CD4-positive, alpha-beta T cell treated with Interleukin-10 for 1 hour (primary cell): ENCODE measurements around the gene CAD.

Source experiments
- DNase-seq: peaks from one replicate; pipeline ENCODE4 v3.0.0-alpha.2; 2020

Gene CAD

DNA sequence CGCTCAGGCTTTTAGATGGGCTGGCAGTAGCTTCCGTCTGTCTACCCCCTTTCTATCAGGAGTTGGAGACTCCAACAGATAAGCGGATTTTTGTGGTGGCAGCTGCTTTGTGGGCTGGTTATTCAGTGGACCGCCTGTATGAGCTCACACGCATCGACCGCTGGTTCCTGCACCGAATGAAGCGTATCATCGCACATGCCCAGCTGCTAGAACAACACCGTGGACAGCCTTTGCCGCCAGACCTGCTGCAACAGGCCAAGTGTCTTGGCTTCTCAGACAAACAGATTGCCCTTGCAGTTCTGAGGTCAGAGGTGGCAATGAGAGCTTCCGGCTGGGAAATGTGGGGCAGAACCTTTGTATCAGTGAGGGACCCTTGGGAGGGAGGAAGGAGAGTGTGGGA, 14.8 kb downstream of the CAD start:
- DNase-seq = no peak

DNA sequence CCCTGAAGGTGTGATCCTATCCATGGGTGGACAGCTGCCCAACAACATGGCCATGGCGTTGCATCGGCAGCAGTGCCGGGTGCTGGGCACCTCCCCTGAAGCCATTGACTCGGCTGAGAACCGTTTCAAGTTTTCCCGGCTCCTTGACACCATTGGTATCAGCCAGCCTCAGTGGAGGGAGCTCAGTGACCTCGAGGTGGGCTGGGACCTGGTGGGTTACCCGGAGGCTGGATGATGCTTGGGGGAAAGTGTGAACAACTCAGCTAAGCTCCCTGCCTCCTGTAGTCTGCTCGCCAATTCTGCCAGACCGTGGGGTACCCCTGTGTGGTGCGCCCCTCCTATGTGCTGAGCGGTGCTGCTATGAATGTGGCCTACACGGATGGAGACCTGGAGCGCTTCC, 16.2 kb downstream of the CAD start:
- no peak for DNase-seq

DNA sequence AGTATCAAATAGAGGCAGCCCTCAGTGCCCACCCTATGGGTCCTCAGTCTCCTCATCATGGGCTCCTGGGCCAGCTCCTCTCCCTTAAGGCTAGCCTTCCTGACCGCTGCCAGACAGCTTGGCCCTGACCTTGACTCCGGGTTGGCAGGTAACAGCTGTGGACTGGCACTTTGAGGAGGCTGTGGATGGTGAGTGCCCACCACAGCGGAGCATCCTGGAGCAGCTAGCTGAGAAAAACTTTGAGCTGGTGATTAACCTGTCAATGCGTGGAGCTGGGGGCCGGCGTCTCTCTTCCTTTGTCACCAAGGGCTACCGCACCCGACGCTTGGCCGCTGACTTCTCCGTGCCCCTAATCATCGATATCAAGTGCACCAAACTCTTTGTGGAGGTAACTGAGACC, 19.0 kb downstream of the CAD start:
- DNase-seq = no peak

DNA sequence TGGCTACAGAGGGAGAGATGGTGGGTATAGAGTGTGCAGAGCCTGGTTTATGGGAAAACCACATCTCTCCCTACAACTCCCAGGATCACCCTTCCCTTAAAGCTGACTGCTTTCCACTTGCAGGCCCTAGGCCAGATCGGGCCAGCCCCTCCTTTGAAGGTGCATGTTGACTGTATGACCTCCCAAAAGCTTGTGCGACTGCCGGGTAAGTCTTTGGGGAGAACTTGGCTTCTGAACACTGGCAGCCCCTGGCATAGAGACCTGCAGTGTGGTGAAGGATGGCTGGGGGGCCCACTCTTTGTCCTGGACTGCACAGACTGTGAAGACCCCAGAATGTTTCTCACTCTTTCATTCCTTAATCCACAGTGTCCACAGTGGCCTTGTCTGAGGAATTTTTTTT, 19.5 kb downstream of the CAD start:
- no peak for DNase-seq

DNA sequence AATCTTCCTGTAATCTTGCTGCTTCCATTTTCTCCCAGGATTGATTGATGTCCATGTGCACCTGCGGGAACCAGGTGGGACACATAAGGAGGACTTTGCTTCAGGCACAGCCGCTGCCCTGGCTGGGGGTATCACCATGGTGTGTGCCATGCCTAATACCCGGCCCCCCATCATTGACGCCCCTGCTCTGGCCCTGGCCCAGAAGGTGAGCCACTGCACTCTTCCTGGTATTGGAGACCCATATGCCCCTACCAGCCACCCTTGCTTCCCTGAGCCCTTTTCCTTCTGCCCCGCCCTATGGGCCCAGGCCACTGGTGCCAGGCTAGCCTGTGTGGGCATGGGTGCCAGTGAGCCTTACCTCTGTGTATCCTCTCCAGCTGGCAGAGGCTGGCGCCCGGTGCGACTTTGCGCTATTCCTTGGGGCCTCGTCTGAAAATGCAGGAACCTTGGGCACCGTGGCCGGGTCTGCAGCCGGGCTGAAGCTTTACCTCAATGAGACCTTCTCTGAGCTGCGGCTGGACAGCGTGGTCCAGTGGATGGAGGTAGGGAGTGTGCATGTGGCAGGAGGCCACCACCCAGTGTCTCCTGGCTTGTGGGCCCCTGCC, 20.3 kb downstream of the CAD start:
- no peak for DNase-seq

DNA sequence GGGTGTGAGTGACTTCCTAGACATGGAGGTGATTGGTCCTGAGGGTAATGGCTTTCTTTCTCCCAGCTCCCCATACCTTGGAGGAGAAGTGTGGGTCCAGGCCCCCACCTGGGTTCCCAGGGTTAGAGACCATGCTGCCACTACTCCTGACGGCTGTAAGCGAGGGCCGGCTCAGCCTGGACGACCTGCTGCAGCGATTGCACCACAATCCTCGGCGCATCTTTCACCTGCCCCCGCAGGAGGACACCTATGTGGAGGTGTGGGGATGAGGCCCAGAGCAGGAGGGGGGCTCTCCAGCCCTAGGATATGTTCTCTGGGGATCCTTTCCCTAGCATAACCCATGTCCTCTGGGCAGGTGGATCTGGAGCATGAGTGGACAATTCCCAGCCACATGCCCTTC, 21.8 kb downstream of the CAD start:
- no peak for DNase-seq

DNA sequence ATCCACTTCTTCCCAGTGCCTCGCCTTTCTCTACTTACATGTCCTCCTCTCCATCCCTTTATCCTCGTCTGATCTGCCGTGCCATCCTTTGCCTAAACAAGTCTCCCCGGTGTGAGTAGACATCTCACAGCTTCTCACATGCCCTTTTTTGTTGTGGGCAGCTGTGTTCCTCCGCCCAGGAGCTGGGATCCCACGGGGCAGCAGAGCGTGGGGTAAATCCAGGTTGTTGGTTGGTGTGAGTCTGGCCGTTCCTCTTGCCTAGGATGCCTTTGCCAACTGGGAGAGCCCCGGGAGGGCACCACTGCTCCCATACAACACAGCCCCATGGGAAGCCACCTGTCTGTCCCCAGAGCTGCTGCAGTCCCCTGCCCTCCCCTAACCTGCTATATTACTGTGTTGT, 23.2 kb downstream of the CAD start:
- DNase-seq = no peak

DNA sequence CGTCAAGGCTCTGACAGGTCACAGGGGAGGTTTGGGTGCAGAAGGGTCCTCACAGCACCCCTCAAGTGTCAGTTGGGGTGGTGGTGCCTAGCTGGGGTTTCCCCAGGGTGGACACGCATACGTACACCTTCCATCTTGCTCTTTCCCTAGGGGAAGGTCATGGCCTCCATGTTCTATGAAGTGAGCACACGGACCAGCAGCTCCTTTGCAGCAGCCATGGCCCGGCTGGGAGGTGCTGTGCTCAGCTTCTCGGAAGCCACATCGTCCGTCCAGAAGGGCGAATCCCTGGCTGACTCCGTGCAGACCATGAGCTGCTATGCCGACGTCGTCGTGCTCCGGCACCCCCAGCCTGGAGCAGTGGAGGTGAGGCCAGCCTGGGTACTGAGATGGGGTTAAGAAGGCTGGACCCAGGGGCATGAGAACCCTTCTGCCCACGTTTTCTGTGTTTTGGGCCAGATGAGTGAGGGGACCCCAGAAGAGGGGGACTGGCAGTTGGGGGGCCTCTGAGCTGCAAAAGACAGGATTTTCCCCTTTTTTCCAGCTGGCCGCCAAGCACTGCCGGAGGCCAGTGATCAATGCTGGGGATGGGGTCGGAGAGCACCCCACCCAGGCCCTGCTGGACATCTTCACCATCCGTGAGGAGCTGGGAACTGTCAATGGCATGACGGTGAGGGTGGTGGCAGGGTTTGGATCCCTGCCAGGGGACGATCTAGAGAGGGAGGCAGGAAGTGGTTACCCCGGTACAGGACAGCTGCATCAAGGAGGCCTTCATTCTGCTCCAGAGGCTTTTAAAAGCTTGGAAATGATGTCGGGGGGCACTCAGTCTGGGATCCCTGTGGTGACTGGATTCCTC, 24.8 kb downstream of the CAD start:
- no peak for DNase-seq

DNA sequence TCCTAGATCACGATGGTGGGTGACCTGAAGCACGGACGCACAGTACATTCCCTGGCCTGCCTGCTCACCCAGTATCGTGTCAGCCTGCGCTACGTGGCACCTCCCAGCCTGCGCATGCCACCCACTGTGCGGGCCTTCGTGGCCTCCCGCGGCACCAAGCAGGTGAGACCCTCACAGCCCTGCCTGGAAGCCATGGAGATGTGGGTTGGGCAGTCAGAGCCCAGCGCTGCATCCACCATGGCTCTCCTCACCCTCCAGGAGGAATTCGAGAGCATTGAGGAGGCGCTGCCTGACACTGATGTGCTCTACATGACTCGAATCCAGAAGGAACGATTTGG, 25.4 kb downstream of the CAD start:
- DNase-seq = no peak

DNA sequence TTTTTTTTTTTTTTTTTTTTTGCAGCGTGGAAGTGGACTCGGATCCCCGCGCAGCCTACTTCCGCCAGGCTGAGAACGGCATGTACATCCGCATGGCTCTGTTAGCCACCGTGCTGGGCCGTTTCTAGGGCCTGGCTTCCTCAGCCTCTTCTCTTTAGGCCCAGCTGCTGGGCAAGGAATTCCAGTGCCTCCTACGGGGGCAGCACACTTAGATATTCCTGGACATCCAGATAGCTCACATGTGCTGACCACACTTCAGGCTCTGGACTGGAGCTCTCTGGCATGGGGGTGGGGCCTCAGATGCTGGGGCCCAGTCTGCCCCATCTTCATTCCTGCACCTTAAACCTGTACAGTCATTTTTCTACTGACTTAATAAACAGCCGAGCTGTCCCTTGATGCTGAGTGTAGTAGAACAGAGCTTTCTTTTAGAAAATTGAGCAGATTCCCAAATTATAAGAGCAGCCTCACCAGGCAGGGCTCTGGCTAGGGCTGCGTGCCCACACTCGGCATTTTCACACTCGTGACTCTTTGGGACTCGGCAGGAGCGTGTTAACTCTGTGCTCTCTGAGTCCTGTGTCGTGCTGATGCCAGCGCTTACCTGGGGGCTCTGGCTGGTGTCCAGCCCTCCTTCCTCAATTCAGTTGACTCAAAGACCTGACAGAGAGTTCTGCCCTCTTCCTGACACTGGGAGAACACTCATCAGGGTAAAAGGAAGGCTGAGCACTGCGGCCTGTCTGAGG, 26.4 kb downstream of the CAD start:
- no peak for DNase-seq

DNA sequence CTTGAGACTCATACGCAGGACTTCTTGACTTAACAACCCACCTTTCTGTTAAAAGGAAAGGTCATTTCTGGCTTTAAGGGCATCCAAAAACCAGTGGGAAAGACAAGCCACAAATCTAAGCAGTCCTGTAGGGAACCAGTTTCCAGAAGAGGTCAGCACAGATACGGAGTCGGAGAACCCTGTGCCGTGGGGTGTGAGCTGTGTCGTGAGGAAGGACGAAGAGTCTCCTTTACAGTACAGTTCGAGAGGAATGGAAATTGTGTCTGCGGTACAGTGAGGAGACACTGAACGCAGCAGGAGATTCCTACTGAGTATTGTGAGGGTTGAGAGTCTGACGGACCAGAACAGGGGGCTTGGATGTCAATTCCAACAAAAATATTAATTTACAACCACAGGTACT, 27.9 kb downstream of the CAD start:
- DNase-seq = no peak

DNA sequence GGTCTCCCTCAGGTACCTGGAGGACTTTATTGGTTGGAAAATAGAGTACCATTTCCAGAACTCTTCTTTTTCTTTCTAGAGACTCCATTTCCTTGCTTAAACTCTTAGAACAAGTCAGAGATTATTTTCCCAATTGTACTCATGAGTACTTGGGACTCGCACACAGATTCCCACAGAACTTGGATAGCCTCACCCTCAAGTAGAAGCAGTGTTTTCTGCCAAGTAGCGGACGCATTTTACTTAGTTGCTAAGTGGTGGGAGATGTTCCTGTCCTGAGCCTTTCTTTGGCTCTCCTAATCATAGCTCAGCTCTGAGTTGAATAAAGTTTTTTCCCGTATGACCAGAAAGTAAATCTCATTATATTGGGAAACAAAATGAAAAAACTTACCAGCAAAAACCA, 28.5 kb downstream of the CAD start:
- no peak for DNase-seq

DNA sequence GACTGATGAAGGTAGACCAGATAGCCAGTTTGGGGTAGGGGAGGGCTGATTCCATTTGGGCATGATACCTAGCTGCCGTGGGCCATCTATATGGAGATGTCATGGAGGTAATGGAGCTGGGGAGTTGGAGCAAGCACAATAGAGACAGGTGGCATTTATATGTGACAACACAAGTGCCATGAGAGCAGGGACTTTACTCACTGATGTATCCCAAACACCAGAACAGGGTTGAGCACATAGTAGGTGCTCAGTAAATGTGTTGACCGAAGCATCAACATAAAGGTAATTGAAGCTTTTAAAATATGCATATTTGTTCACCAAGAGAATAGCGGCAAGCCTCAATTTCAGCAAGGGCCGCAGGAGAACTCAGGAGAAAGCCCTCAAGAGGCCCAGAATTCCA, 30.7 kb downstream of the CAD start:
- DNase-seq = no peak

DNA sequence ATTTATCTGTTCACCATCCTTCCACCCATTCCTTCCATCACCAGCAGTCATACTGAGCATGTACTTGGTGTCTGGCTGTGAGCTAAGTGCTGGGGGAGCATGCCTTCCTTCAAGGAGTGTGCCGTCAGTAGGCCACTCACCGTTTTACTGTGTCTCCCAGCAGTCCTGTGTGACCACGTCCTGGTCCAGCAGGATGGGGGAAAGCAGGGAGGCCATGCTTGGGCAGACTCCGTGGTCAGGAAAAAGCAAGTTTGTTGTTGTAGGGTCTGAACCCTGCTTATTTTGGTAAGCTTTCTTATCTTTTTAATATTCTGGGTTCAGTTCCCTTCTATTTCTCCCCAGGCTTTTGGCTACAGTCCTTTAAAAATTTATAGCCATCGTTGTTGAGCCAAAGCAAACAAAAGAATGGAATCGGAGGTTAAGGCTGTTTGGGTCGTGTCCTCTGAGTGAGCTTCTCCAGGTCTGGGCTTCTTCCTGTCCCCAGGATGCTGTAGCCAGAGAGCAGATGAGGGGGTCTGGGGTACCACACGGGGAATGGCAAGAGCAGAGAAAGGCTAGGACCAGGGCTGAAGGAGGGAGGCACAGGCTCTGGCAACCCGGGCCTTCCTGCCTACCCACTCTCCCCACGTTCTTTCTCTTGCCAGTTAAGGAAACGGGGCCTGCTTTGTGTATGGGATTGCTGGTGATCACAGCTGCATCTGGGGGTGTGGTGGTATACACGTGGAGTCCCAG, 32.2 kb downstream of the CAD start:
- no peak for DNase-seq

DNA sequence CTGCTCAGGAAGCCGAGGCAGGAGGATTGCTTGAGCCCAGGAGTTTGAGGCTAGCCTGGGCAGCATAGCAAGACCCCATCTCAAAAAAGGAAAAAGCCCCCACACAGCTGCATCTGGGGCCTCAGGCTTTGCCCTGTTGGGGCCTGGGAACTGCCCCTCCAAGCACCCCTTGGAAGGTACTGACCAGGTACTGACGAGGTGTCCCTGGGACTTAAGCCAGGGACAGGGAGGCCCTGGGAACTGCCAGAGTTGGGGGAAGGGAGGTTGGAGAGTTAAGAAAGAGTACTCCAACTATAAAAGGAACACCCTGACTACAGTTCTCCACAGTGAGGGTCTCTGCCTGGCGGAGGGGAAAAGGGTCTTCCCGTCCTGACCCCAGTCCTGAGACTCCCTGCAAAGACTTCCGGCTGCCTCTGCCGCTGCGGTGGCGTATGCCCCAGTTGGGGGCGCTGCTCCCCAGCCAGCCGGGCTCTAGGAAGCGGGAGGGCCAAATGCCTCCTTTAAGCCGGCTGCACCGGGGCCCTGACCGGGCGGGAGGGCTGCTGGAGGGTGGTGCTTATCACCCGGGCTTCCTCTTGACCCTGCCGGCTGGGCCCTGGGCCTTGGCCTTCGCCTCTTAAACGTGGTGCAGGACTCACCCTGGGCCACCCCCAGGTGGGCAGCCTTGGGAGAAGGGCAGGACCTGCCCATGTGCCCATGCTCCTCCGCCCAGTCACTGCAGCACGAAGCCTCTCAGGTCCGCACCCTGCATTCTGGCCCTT, 32.9 kb downstream of the CAD start:
- DNase-seq = peak; percentile 41

DNA sequence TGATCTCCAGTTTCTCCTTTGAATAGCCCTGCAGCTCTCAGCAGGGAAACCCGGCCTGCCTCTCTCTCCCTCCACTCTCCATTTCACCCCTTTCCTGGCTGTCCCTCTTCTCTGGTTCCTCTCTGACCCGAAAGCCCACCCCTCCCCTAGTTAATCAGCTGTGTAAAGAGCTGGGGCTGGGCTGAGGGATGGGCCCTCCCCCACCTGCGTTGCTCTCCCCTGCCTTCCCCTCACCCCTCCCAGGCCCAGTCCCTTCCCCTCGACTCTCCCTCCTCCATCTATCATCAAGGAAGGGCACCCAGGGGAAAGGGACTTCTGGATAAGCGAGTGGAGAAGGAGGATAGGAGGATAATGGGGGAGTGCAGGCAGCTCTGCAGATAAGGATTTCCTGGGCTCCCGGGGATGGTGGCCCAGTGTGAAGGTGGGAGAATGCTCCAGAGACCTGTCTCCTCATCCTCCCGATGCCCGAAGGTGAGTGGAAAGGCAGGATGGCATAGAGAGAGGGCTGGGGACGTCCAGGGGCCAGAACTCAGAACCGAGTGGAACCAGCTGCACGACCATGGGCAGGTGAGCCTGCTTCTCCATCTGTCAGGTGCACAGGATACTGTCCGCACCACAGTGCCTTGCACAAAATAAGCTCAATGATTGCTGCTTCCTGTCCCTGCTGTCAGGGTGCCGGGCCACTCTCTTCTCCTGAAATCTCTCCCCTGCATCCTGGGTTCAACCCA, 33.6 kb downstream of the CAD start:
- no peak for DNase-seq

DNA sequence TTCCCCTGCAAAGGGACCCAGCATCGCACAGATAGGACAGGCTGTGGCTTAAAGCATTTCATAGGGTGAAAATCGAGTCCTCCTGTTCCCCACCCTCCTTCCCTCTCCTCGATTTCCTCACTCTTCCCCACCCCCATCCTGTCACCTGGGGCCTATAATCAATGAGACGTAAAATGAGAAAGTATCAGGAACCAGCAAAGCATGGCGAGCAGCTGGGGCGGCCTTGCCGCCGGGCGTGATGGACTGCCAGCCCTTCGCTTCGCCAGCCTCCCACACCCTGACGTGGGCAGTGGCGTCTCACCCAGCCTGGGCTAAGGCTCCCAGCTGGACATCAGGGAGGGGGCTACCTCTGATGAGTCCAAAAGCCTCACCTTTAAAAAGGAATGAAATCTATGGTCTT, 34.6 kb downstream of the CAD start:
- no peak for DNase-seq

DNA sequence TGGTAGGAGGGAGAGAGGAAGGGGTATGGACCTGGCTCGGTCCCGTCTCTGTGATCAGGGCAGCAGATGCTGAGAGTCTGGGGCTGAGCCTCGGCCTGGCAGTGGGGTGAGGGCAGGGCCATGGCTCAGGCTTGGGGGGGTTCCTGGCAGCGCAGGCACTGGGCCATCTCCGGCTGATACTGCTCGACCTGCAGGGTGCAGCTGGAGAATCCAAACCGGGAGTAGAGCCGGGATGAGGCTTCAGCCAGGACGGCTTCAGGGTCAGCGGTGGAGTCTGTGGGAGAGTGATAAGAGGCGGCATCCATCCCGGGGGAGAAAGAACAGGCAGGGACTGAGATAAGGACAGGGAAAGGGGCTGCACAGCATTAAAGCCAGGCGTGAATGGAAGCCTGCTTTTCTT, 38.0 kb downstream of the CAD start:
- no peak for DNase-seq

DNA sequence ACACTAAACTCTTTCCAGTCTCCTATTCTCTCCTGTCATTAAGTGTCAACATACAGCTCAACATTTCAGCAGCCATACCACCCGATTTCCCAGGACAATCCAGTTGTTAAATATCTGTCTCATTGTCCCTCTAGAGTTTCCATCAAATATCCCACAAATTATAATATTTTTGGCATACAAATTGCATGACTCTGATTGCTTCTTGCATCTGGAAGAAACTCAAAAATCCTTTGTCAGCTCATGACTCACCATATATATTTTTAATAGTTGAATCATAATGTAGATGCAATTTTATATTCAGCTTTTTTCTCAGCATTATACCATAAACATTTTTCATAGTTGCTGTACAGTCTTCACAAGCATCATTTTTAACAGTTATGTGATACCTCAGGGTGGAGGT, 38.5 kb downstream of the CAD start:
- DNase-seq = no peak

DNA sequence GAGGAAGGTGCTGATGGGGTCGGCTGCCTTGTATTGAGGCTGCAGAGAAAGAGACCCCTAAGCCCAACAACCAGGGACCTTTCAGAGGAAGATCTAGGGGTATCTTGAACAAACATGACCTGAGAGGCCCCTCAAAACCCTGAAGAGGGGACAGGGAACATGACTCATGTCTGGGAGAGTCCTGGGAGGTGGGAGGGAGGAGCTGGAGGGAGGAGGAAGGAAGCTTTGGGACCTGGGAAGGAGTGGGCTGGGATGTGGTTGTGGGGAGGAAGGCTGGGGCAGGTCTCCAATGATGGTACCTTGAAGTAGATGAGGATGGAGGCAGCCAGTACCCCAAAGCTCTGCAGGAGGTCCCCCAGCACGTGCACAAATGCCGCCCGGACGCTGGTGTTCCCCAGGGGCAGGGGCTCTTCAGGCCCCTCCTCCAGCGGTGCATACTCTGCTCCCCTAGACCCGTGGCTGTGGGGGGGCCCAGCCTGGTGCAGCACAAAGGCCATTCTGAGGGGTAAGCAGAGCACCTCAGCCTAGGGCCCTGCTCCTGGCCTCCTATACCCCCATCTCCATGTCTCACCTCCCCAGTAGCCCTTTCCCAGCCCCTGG, 39.8 kb downstream of the CAD start:
- DNase-seq = no peak

DNA sequence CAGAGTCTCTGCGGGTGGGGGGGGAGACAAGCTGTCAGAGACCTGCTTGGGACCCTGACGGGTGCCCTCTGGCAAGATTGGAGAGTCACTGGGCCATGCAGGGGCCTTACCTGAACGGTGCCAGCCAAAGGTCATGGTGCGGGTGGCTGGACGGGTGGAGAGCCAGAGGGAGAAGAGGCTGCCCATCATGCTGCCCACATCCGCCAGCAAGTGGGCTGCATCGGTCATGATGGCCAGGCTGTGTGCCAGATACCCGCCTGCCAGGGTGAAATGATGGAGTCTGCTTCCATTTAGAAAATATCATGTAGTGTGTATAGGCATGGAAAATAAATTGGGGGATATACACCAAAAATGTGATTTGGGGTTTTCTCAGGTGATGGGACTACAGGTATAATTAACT, 40.9 kb downstream of the CAD start:
- no peak for DNase-seq
